HCT116 (cell line): ENCODE measurements around the gene PIP5KL1. TPM values are rescaled to one million over a fixed set of nuclear protein-coding genes. Genes with fewer than 3 reads are reported as not detected.
A peak's percentile ranks its signal among the peaks of the same experiment; 100 is the strongest.

ENCODE experiments used
- ATAC-seq: fragments of 200-7000 bp; cut with Tn5 transposase; 2 replicates; pipeline ENCODE4 v1.9.1; 2020; ENCODE audit warnings: mild to moderate bottlenecking, moderate library complexity
- BruUV-seq: library from RNA; stranded (reverse); fragments of 400-500 nt; replicated peaks from 2 replicates; lab custom pipeline; 2021; lab: Mats Ljungman, UMichigan
- CTCF ChIA-PET: fragments of 300-600 bp; sonication (Branson Sonifier 250); formaldehyde crosslinking; loops from one replicate; lab custom pipeline; 2021; ENCODE audit warnings: antibody characterized with exemption; lab: Charles Lee
- POLR2A ChIA-PET: fragments of 300-600, 350-600 bp; sonication (Branson Sonifier 250); formaldehyde crosslinking; loops from one replicate; lab custom pipeline; 2021; ENCODE audit warnings: antibody characterized with exemption; lab: Charles Lee
- RAD21 ChIA-PET, 2 experiments: fragments of 300-600 bp; sonication (Branson Sonifier 250); formaldehyde crosslinking; loops; one replicate each; lab custom pipeline; 2023; ENCODE audit warnings: low total read pairs in 2 of 2; ENCODE audit not compliant: uncharacterized antibody in 2 of 2, unreplicated experiment in 2 of 2, low non-redundant PET in 1 of 2; lab: Charles Lee
- DNase-seq: peaks from one replicate; pipeline ENCODE4 v3.0.0-alpha.2; 2010; ENCODE audit warnings: low read depth, low spot score
- H2AFZ ChIP-seq: fragments of 200-600 bp; shearing (Covaris generic), sonication (generic); 2 replicates; pipeline ENCODE4 v1.6.1; 2017; ENCODE audit warnings: low read depth, mixed run types, mixed read lengths, antibody characterized with exemption, low read length; ENCODE audit not compliant: poor library complexity, severe bottlenecking
- H3K27ac ChIP-seq: 2 replicates; pipeline ENCODE4 v1.5.1; 2012; ENCODE audit warnings: low read depth, low read length
- H3K27me3 ChIP-seq: fragments of 200-600 bp; sonication (generic); 2 replicates; pipeline ENCODE4 v1.6.1; 2016; ENCODE audit warnings: mixed run types, low read length, mixed read lengths; ENCODE audit not compliant: insufficient read depth
- H3K36me3 ChIP-seq, 2 experiments: fragments of 200-500 bp in 1 of 2; fragments of 200-600 bp in 1 of 2; sonication (Bioruptor generic) in 1 of 2; sonication (generic) in 1 of 2; 2 replicates each; pipeline versions ENCODE4 v1.5.1 to v1.6.1; 2014 to 2016; ENCODE audit warnings: low read length in 2 of 2, inconsistent platforms in 1 of 2, mixed read lengths in 1 of 2, mixed run types in 1 of 2; ENCODE audit not compliant: insufficient read depth in 2 of 2, control insufficient read depth in 1 of 2
- H3K4me1 ChIP-seq, 2 experiments: fragments of 200-600 bp in 1 of 2; sonication (generic) in 1 of 2; 2 replicates each; pipeline versions ENCODE4 v1.5.1 to v1.6.1; 2012 to 2017; ENCODE audit warnings: low read length in 2 of 2, inconsistent platforms in 1 of 2, mild to moderate bottlenecking in 1 of 2, mixed read lengths in 1 of 2, mixed run types in 1 of 2, moderate library complexity in 1 of 2; ENCODE audit not compliant: insufficient read depth in 2 of 2, control insufficient read depth in 1 of 2
- H3K4me2 ChIP-seq: fragments of 200-600 bp; sonication (generic); 2 replicates; pipeline ENCODE4 v1.6.1; 2017; ENCODE audit warnings: mixed run types, low read length, mixed read lengths
- H3K4me3 ChIP-seq, 2 experiments: fragments of 200-600 bp in 1 of 2; sonication (generic) in 1 of 2; replicated peaks in 1 of 2; 2 replicates each; pipeline ENCODE4 v1.5.1; 2011 to 2016; ENCODE audit warnings: low read length in 2 of 2, control low read depth in 1 of 2, low read depth in 1 of 2, mild to moderate bottlenecking in 1 of 2, mixed read lengths in 1 of 2, mixed run types in 1 of 2
- H3K79me2 ChIP-seq: fragments of 200-600 bp; sonication (generic); 2 replicates; pipeline ENCODE4 v1.6.1; 2017; ENCODE audit warnings: mild to moderate bottlenecking, mixed run types, low read length, moderate library complexity, mixed read lengths; ENCODE audit not compliant: insufficient read depth
- H3K9ac ChIP-seq: fragments of 200-600 bp; sonication (generic); 2 replicates; pipeline ENCODE4 v1.6.1; 2016; ENCODE audit warnings: low read length, mixed read lengths
- H3K9me2 ChIP-seq: fragments of 200-600 bp; sonication (generic), shearing (Covaris generic); 2 replicates; pipeline ENCODE4 v1.6.1; 2017; ENCODE audit warnings: mixed run types, mild to moderate bottlenecking, moderate library complexity; ENCODE audit not compliant: insufficient read depth
- H3K9me3 ChIP-seq, 2 experiments: fragments of 200-500 bp in 1 of 2; fragments of 200-600 bp in 1 of 2; sonication (Bioruptor generic) in 1 of 2; sonication (generic) in 1 of 2; 2 replicates each; pipeline ENCODE4 v1.6.1; 2014 to 2017; ENCODE audit warnings: low read length in 2 of 2, mixed read lengths in 2 of 2, inconsistent platforms in 1 of 2, low read depth in 1 of 2, mild to moderate bottlenecking in 1 of 2, mixed run types in 1 of 2, moderate library complexity in 1 of 2; ENCODE audit not compliant: control insufficient read depth in 1 of 2, insufficient read depth in 1 of 2
- H4K20me1 ChIP-seq: fragments of 200-600 bp; sonication (generic), shearing (Covaris generic); 2 replicates; pipeline ENCODE4 v1.6.1; 2017; ENCODE audit warnings: mixed run types, mild to moderate bottlenecking, moderate library complexity; ENCODE audit not compliant: insufficient read depth
- CBX3 ChIP-seq: IDR thresholded peaks from 2 replicates; pipeline ENCODE4 v1.6.1; 2012; ENCODE audit warnings: low read depth
- EGR1 ChIP-seq: IDR thresholded peaks from 2 replicates; pipeline ENCODE4 v1.6.1; 2012; ENCODE audit warnings: low read depth
- EZH2 ChIP-seq: fragments of 200-600 bp; sonication (generic); IDR thresholded peaks from 2 replicates; pipeline ENCODE4 v1.6.1; 2017; ENCODE audit warnings: antibody characterized with exemption, mixed run types
- EZH2phosphoT487 ChIP-seq: fragments of 200-600 bp; IDR thresholded peaks from 2 replicates; pipeline ENCODE4 v1.6.1; 2018; ENCODE audit warnings: antibody characterized with exemption, borderline replicate concordance
- JUND ChIP-seq: IDR thresholded peaks from 2 replicates; pipeline ENCODE4 v1.6.1; 2012
- POLR2A ChIP-seq: IDR thresholded peaks from 2 replicates; pipeline ENCODE4 v1.7.0; 2011; ENCODE audit warnings: borderline replicate concordance; ENCODE audit not compliant: insufficient read depth, insufficient read length; ENCODE audit errors: extremely low read depth
- POLR2AphosphoS5 ChIP-seq: IDR thresholded peaks from 2 replicates; pipeline ENCODE4 v1.6.1; 2011; ENCODE audit warnings: mild to moderate bottlenecking, low read depth, low read length, moderate library complexity
- RAD21 ChIP-seq: IDR thresholded peaks from 2 replicates; pipeline ENCODE4 v1.6.1; 2012; ENCODE audit warnings: low read depth, mild to moderate bottlenecking
- SP1 ChIP-seq: IDR thresholded peaks from 2 replicates; pipeline ENCODE4 v1.6.1; 2012; ENCODE audit warnings: low read depth
- YY1 ChIP-seq: IDR thresholded peaks from 2 replicates; pipeline ENCODE4 v1.6.1; 2011; ENCODE audit warnings: low read length, low read depth, moderate library complexity, mild to moderate bottlenecking; ENCODE audit not compliant: insufficient replicate concordance; ENCODE audit errors: extremely low read depth
- ZNF274 ChIP-seq: fragments of 200-500 bp; sonication (Bioruptor generic); IDR thresholded peaks from 2 replicates; pipeline ENCODE4 v1.6.1; 2014; ENCODE audit warnings: mild to moderate bottlenecking, low read depth, low read length, inconsistent platforms
- intact Hi-C: fragments of 100-400 bp; cut with micrococcal nuclease; formaldehyde crosslinking; loops from 2 replicates; pipeline ENCODE4 v1.10.0; 2022
- total RNA-seq: library from RNA; stranded (reverse); gene quantifications from one replicate; pipeline ENCODE4 v1.2.1, GENCODE V29; 2021; ENCODE audit not compliant: unreplicated experiment
- TF ChIP-seq, protein P1 (sequence below): IDR thresholded peaks from 2 replicates; pipeline ENCODE4 v1.6.1; 2012
- TF ChIP-seq, protein P2 (sequence below), 3 experiments: fragments of 200-600 bp in 1 of 3; sonication (generic) in 1 of 3; IDR thresholded peaks in 2 of 3; conservative IDR thresholded peaks in 1 of 3; 2 replicates each; pipeline ENCODE4 v1.5.1; 2012 to 2017; ENCODE audit warnings: low read depth in 2 of 3, low read length in 2 of 3, antibody characterized with exemption in 1 of 3, borderline replicate concordance in 1 of 3, control low read depth in 1 of 3, mild to moderate bottlenecking in 1 of 3, mixed read lengths in 1 of 3, mixed run types in 1 of 3, moderate library complexity in 1 of 3; ENCODE audit not compliant: insufficient read depth in 1 of 3
- TF ChIP-seq, protein P3 (sequence below): IDR thresholded peaks from 2 replicates; pipeline ENCODE4 v1.6.1; 2012; ENCODE audit warnings: low read depth

The PIP5KL1 gene
- total RNA-seq, 1 experiment from 2014 or later: 37.6 TPM

DNA sequence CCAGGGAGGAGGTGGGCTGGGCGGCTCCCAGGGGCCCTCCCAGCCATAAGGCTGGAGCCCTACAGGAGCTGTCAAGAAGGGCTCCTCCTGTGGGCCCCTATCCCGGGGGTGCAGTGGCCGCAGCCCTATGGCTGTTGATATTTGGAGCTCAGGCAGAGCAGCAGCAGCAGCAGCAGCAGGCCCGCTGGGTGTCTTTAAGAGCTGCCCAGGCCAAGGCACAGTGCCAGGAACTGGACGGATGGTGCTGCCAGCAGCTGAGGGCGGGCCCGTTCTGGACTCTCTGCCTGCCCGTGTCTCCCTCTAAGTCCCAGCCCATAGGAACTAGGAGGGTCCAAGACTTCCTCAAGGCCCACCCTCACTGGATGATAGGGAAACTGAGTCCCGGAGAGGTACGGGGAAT lies 56.7 kb downstream of the PIP5KL1 start:
- ChIA-PET CTCF (interaction anchor here (1.7 kb wide), 1 partner anchor 48 kb away, joined by 6 read pairs; no protein-coding TSS in a partner anchor), RAD21 (no interaction called here), POLR2A (interaction anchor here (0.8 kb wide), 1 partner anchor 32 kb away, joined by 3 read pairs; no protein-coding TSS in a partner anchor)
- intact Hi-C loops: no loop called here
- Histone ChIP-seq H2AFZ (no peak overlapping the region), H3K27ac (no peak overlapping the region), H3K4me2 (no peak overlapping the region), H3K4me1 (peaks cover 14 to 52% of the 10 kb centered on the region in 2 experiments), H3K27me3 (no peaks in the 10 kb centered on the region), H3K4me3 (no peak overlapping the region), H3K9me3 (no peaks in the 10 kb centered on the region), H3K9me2 (no peaks in the 10 kb centered on the region), H3K9ac (peak overlapping the region; percentile 1; the same call in 1 of the 2 replicates), H3K79me2 (no peaks in the 10 kb centered on the region; the same call in 1 of the 2 replicates), H4K20me1 (no peaks in the 10 kb centered on the region), H3K36me3 (no peaks in the 10 kb centered on the region)
- no TSS peak for BruUV-seq
- DNase-seq (no peak), ATAC-seq (no peak)
- TF ChIP-seq, protein P1, sequence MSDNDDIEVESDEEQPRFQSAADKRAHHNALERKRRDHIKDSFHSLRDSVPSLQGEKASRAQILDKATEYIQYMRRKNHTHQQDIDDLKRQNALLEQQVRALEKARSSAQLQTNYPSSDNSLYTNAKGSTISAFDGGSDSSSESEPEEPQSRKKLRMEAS: no peak
- TF ChIP-seq EZH2 (no peak), POLR2A (no peak), RAD21 (no peak), EZH2phosphoT487 (no peak), JUND (no peak), SP1 (no peak), YY1 (no peak), CBX3 (no peak), ZNF274 (no peak), EGR1 (no peak), POLR2AphosphoS5 (no peak)
- TF ChIP-seq, protein P2, sequence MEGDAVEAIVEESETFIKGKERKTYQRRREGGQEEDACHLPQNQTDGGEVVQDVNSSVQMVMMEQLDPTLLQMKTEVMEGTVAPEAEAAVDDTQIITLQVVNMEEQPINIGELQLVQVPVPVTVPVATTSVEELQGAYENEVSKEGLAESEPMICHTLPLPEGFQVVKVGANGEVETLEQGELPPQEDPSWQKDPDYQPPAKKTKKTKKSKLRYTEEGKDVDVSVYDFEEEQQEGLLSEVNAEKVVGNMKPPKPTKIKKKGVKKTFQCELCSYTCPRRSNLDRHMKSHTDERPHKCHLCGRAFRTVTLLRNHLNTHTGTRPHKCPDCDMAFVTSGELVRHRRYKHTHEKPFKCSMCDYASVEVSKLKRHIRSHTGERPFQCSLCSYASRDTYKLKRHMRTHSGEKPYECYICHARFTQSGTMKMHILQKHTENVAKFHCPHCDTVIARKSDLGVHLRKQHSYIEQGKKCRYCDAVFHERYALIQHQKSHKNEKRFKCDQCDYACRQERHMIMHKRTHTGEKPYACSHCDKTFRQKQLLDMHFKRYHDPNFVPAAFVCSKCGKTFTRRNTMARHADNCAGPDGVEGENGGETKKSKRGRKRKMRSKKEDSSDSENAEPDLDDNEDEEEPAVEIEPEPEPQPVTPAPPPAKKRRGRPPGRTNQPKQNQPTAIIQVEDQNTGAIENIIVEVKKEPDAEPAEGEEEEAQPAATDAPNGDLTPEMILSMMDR (IDR thresholded peaks at IDR 0.05 in 2 of 3, conservative IDR thresholded peaks at IDR 0.05 in 1 of 3; ENCODE audit: borderline replicate concordance in 1 of 3, insufficient read depth in 1 of 3, low read depth in 2 of 3, low read length in 2 of 3): no peak
- TF ChIP-seq, protein P3, sequence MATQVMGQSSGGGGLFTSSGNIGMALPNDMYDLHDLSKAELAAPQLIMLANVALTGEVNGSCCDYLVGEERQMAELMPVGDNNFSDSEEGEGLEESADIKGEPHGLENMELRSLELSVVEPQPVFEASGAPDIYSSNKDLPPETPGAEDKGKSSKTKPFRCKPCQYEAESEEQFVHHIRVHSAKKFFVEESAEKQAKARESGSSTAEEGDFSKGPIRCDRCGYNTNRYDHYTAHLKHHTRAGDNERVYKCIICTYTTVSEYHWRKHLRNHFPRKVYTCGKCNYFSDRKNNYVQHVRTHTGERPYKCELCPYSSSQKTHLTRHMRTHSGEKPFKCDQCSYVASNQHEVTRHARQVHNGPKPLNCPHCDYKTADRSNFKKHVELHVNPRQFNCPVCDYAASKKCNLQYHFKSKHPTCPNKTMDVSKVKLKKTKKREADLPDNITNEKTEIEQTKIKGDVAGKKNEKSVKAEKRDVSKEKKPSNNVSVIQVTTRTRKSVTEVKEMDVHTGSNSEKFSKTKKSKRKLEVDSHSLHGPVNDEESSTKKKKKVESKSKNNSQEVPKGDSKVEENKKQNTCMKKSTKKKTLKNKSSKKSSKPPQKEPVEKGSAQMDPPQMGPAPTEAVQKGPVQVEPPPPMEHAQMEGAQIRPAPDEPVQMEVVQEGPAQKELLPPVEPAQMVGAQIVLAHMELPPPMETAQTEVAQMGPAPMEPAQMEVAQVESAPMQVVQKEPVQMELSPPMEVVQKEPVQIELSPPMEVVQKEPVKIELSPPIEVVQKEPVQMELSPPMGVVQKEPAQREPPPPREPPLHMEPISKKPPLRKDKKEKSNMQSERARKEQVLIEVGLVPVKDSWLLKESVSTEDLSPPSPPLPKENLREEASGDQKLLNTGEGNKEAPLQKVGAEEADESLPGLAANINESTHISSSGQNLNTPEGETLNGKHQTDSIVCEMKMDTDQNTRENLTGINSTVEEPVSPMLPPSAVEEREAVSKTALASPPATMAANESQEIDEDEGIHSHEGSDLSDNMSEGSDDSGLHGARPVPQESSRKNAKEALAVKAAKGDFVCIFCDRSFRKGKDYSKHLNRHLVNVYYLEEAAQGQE: no peak
